Measurements from ENCODE around the gene CMTM8.
A peak's percentile ranks its signal among the peaks of the same experiment; 100 is the strongest.

CMTM8 gene

GRCh38 chr3:32280262-32280910, 41.9 kb downstream of the CMTM8 start:
- no peak for DNase-seq

- DNase-seq = no peak
Observed at GRCh38 chr3:32281570-32282106, 43.2 kb downstream of the CMTM8 start.

- no peak for DNase-seq
Observed at GRCh38 chr3:32282578-32283154, 44.2 kb downstream of the CMTM8 start.

- DNase-seq = no peak
Observed at GRCh38 chr3:32283304-32283703, 44.8 kb downstream of the CMTM8 start.

- no peak for DNase-seq
Observed at GRCh38 chr3:32284443-32285212, 46.1 kb downstream of the CMTM8 start.

GRCh38 chr3:32285891-32286290, 47.4 kb downstream of the CMTM8 start:
- DNase-seq = no peak

GRCh38 chr3:32288819-32289218, 50.3 kb downstream of the CMTM8 start:
- DNase-seq = peak in 1 of 5 donors; percentile 73

- no peak for DNase-seq
Observed at GRCh38 chr3:32290619-32291018, 52.1 kb downstream of the CMTM8 start.

GRCh38 chr3:32292085-32292796, 53.8 kb downstream of the CMTM8 start:
- no peak for DNase-seq

GRCh38 chr3:32293903-32294302, 55.4 kb downstream of the CMTM8 start:
- DNase-seq = no peak

GRCh38 chr3:32296251-32297204, 58.0 kb downstream of the CMTM8 start:
- peak; percentile 26 to 76 (median 50) for DNase-seq

GRCh38 chr3:32297366-32297765, 58.9 kb downstream of the CMTM8 start:
- DNase-seq = peak; percentile 36 to 70 (median 45)

- DNase-seq = no peak
Observed at GRCh38 chr3:32301426-32301825, 62.9 kb downstream of the CMTM8 start.

GRCh38 chr3:32302601-32303398, 64.3 kb downstream of the CMTM8 start:
- no peak for DNase-seq

GRCh38 chr3:32303399-32303747, 64.9 kb downstream of the CMTM8 start:
- peak in 1 of 5 donors; percentile 77 for DNase-seq

GRCh38 chr3:32303977-32304881, 65.7 kb downstream of the CMTM8 start:
- no peak for DNase-seq

- no peak for DNase-seq
Observed at GRCh38 chr3:32305361-32305876, 66.9 kb downstream of the CMTM8 start.

- DNase-seq = no peak
Observed at GRCh38 chr3:32306072-32306471, 67.6 kb downstream of the CMTM8 start.

GRCh38 chr3:32307591-32307990, 69.1 kb downstream of the CMTM8 start:
- DNase-seq = no peak

GRCh38 chr3:32308378-32308777, 69.9 kb downstream of the CMTM8 start:
- DNase-seq = no peak
